LNCAP (cell line): ENCODE data around the gene RXFP4.

Experiments used
- TF ChIP-seq, protein P1 (sequence below): fragments of 450-650 bp; IDR thresholded peaks from 2 replicates; pipeline ENCODE4 v1.5.1; 2017; ENCODE audit warnings: mild to moderate bottlenecking

The RXFP4 gene

DNA sequence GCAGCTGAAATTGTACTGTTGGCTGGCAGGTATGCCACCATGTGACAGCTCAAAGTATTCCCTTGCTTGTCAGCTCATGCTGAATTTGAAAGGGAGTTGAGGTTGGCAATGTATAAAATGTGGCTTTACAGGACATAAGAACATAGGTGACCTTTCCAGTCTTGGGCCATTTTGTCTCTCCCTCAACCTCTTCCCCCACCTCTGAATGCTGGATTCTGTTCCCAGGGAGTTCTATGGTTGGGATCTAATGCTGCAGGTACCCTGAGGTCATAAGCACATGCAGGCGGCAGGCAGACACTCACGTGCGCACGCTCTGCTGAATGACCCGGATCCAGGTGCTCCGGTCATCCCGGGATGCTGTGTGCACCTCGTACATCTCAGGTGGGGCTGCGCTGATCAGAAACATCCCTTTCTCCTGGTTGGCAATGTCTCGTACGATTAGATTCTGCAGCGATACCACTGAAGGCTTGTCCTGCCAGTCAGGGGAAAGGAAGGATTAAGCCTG lies 16.0 kb downstream of the RXFP4 start:
- TF ChIP-seq, protein P1, sequence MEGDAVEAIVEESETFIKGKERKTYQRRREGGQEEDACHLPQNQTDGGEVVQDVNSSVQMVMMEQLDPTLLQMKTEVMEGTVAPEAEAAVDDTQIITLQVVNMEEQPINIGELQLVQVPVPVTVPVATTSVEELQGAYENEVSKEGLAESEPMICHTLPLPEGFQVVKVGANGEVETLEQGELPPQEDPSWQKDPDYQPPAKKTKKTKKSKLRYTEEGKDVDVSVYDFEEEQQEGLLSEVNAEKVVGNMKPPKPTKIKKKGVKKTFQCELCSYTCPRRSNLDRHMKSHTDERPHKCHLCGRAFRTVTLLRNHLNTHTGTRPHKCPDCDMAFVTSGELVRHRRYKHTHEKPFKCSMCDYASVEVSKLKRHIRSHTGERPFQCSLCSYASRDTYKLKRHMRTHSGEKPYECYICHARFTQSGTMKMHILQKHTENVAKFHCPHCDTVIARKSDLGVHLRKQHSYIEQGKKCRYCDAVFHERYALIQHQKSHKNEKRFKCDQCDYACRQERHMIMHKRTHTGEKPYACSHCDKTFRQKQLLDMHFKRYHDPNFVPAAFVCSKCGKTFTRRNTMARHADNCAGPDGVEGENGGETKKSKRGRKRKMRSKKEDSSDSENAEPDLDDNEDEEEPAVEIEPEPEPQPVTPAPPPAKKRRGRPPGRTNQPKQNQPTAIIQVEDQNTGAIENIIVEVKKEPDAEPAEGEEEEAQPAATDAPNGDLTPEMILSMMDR = no peak

DNA sequence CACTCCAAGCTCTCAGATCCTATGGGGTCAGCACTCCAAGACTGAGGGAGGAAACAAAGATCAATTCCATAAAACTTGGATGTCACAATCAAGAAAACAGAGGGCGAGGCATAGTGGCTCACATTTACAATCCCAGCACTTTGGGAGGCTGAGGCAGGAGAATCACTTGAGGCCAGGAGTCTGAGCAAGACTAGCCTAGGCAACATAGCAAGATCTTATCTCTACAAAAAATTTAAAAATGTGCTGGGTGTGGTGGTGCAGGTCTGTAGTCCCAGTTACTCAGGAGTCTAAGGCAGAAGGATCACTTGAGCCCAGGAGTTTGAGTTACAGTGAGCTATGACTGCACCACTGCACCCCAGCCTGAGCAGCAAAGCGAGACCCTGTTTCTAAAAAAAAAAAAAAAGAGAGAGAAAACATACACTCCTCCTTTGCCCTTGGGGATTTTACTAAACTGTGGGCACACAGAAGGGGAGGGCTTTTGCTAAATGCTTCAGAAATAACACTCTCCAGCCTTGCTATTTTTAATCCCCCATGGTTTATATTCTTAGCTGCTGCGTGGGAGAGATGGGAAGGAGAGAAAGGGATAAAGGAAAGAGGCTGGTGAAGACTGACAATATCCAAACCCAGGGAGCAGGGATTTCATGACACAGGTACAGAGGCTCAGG lies 18.8 kb downstream of the RXFP4 start:
- TF ChIP-seq, protein P1 = no peak

DNA sequence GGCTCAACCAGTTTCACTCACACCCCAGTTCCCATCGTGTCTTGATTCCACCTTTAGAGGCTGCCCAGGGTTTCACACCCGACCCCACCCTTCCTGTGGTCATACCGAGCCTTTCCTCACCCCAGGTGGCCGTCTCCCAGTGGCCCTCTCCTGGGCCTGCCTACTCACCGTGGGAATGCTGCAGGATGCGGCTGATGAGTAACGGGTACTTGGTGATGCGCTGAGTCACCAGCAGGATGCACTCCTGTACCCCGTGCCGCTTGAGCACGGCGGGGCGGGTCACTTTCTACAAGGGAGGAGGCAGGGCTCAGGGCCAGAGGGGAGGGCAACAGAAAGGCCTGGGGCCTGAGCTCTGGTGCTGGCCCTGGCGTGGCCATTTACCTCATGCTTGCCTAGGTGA lies 20.5 kb downstream of the RXFP4 start:
- TF ChIP-seq, protein P1 = no peak

DNA sequence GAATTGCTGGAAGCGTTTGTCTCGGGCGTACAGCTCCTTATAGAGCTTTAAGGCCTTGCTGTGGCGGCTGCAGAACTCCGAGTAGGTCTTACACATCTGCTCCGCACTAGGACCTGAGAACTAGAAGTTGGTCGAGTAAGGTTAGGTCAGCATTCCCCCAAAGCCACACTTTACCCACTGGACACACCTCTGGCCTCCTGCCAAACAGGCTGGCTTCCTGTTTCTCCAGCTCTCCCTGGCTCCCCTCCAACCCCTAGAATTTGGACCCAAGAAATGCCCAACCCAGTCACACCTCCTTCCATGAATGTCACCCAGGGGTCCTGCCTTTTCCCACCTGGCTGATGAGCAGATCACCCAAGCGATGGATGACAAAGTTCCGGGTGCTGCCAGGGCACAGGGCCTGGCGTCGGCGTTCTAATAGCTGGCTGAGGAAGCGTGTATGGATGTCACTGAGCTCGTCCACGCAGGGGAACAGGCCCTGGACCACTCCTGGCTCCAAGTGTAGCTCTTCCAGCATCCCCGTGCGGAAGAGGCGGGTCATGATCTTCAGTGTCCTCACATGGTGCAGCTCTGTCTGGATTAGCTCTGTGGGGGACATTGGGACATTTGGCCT lies 21.3 kb downstream of the RXFP4 start:
- TF ChIP-seq, protein P1 = no peak

DNA sequence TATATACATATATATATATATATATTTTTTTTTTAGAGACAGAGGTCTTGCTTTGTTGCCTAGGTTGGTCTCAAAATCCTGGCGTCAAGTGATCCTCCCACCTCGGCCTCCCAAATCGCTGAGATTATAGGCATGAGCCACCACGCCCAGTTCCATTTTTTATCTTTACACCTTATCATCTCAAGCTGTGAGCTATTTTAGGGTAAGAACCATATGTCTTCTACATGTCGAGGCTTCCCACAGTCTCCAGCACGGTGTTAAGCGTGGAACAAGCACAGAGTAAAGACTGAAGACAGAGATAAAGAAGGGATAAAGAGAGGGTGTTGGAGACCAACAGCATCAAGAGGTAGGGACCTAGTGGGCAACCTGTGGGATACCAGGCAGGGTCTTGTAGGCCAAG lies 22.8 kb downstream of the RXFP4 start:
- TF ChIP-seq, protein P1 = no peak

DNA sequence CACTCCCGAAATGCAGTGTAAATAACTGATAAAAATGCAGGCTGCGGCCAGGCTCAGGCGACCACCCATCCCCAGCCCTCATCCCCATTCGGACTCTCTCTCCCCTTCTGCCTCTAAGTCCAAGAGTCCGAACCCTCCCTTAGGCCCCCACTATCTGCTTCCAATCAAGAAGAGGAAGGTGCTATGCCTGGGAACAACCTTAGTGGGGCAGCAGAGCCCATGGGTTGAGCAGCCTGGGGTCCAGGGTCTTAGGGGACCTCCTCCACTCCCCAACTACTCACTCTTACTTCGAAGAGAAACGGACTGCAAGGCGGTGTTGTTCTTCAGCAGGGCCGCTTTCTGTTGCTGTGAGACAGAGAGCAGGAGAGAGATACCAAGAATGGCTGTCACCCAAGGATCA lies 24.7 kb downstream of the RXFP4 start:
- TF ChIP-seq, protein P1 = no peak

DNA sequence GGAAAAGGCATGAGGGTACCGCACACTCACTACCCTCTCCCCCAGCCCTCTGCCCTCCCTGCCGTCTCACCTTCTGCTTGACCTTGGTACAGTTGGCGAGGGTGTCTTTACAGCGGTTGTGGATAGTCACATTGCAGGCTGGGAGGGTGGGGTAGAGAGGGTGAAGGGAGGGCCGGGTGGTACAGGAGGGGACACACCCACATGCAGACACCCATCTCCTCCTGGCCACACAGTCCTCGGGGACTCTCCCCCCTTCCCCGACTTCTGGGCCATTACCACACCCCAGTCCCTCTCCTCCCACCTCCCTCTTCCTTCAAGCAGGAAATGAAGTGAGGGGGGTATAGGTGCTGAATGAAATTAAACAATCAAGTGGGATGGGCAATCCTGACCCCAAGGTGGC lies 25.3 kb downstream of the RXFP4 start:
- TF ChIP-seq, protein P1 = no peak
